Activated CD4-positive, alpha-beta T cell treated with anti-CD3 and anti-CD28 coated beads, Interleukin-10, Interleukin-2, amounts not matched to agents 100 ng/mL and 50 ng/mL, durations not matched to agents 16 hours and 8 hours (primary cell): Measurements from ENCODE around the gene HS1BP3.

Experiments
- DNase-seq: peaks from one replicate; pipeline ENCODE4 v3.0.0-alpha.2; 2020

HS1BP3 gene

GRCh38 chr2:20582600-20583221 lies 68.2 kb downstream of the HS1BP3 start:
- DNase-seq: no peak

- no peak for DNase-seq
Measured at GRCh38 chr2:20580690-20581437, 70.0 kb downstream of the HS1BP3 start.

- no peak for DNase-seq
Measured at GRCh38 chr2:20579866-20580265, 71.0 kb downstream of the HS1BP3 start.

GRCh38 chr2:20578895-20579825 lies 71.7 kb downstream of the HS1BP3 start:
- DNase-seq: no peak

GRCh38 chr2:20578266-20578894 lies 72.5 kb downstream of the HS1BP3 start:
- no peak for DNase-seq

GRCh38 chr2:20577495-20578235 lies 73.2 kb downstream of the HS1BP3 start:
- DNase-seq: no peak

GRCh38 chr2:20576598-20577115 lies 74.2 kb downstream of the HS1BP3 start:
- peak; percentile 85 for DNase-seq

GRCh38 chr2:20575935-20576597 lies 74.8 kb downstream of the HS1BP3 start:
- no peak for DNase-seq

GRCh38 chr2:20575414-20575813 lies 75.5 kb downstream of the HS1BP3 start:
- no peak for DNase-seq

GRCh38 chr2:20574930-20575329 lies 76.0 kb downstream of the HS1BP3 start:
- no peak for DNase-seq

- no peak for DNase-seq
Measured at GRCh38 chr2:20574423-20574911, 76.4 kb downstream of the HS1BP3 start.

GRCh38 chr2:20573620-20574422 lies 77.1 kb downstream of the HS1BP3 start:
- DNase-seq: no peak

GRCh38 chr2:20572221-20572620 lies 78.7 kb downstream of the HS1BP3 start:
- no peak for DNase-seq

GRCh38 chr2:20571644-20572215 lies 79.2 kb downstream of the HS1BP3 start:
- DNase-seq: peak; percentile 38

GRCh38 chr2:20571231-20571630 lies 79.7 kb downstream of the HS1BP3 start:
- DNase-seq: no peak

- DNase-seq: no peak
Measured at GRCh38 chr2:20570249-20570648, 80.6 kb downstream of the HS1BP3 start.

- DNase-seq: no peak
Measured at GRCh38 chr2:20569464-20570223, 81.3 kb downstream of the HS1BP3 start.

- DNase-seq: no peak
Measured at GRCh38 chr2:20568501-20569463, 82.1 kb downstream of the HS1BP3 start.
